Mesodermal cell (in vitro differentiated cells): ENCODE measurements around the gene EME1.
"Not testable (repeated sequence)": the region's sequence is repeated elsewhere in the genome, so short reads cannot be mapped to it uniquely, and the experiment has no call there.

Source experiments
- H3K27ac ChIP-seq: 2 replicates; pipeline ENCODE4 v1.7.0; 2013; ENCODE audit warnings: mild to moderate bottlenecking, low read depth, low read length, moderate library complexity; ENCODE audit not compliant: severe bottlenecking
- H3K36me3 ChIP-seq: 2 replicates; pipeline ENCODE4 v1.7.1; 2013; ENCODE audit warnings: mild to moderate bottlenecking, low read length, moderate library complexity; ENCODE audit not compliant: control insufficient read depth, insufficient read depth
- H3K4me1 ChIP-seq: one replicate; pipeline ENCODE4 v1.7.1; 2013; ENCODE audit warnings: mild to moderate bottlenecking, low read length; ENCODE audit not compliant: insufficient read depth, control insufficient read depth, poor library complexity, severe bottlenecking
- H3K4me3 ChIP-seq: 2 replicates; pipeline ENCODE4 v1.7.0; 2013; ENCODE audit warnings: low read length, control low read depth, mild to moderate bottlenecking; ENCODE audit not compliant: insufficient read depth, poor library complexity, severe bottlenecking; ENCODE audit errors: extremely low read depth
- H3K9me3 ChIP-seq: 2 replicates; pipeline ENCODE4 v1.7.1; 2013; ENCODE audit warnings: mild to moderate bottlenecking, low read length, moderate library complexity; ENCODE audit not compliant: control insufficient read depth
- WGBS, 2 experiments: methylation state at CpG; one replicate each; pipeline ENCODE4 v1.1.5; 2013; ENCODE audit warnings: missing lambda C conversion rate in 2 of 2; ENCODE audit not compliant: insufficient coverage in 2 of 2; 5-methylcytosine and 5-hydroxymethylcytosine counted together

EME1 gene

GRCh38 chr17:50396261-50397110 lies 23.5 kb downstream of the EME1 start:
- 8% methylated on average over 24 to 26 of the region's 30 CpGs for WGBS, 2 experiments
- Histone ChIP-seq H3K27ac (peak overlapping the region; percentile 71), H3K9me3 (no peaks in the 10 kb centered on the region)

GRCh38 chr17:50397111-50397918 lies 24.3 kb downstream of the EME1 start, which contains the start of gene LRRC59:
Gene LRRC59, minus strand, starts transcription at chr17:50397523. Its CDS starts 206 bp downstream, at chr17:50397317.
- H3K9me3 ChIP-seq = no peaks in the 10 kb centered on the region
- peaks cover 11% of the 10 kb centered on the region for H3K4me1 ChIP-seq
- peak within 1 kb of the TSS; percentile 86 for H3K4me3 ChIP-seq
- 2% methylated on average over 55 to 65 of the region's 70 CpGs for WGBS, 2 experiments
- peaks cover 32% of the 10 kb centered on the region for H3K36me3 ChIP-seq
- peak within 1 kb of the TSS; percentile 71 for H3K27ac ChIP-seq

More at GRCh38 chr17:50396261-50397110, 23.5 kb downstream of the EME1 start:
- H3K36me3 ChIP-seq = peaks cover 40% of the 10 kb centered on the region
- peaks cover 11% of the 10 kb centered on the region for H3K4me1 ChIP-seq
- H3K4me3 ChIP-seq = peak overlapping the region; percentile 86

- H3K9me3 ChIP-seq = no peaks in the 10 kb centered on the region
- peaks cover 26% of the 10 kb centered on the region for H3K36me3 ChIP-seq
- WGBS, 2 experiments = 71 to 75% methylated on average over 6 to 9 of the region's 9 CpGs
- H3K4me1 ChIP-seq = peaks cover 11% of the 10 kb centered on the region
- H3K4me3 ChIP-seq = peak overlapping the region; percentile 86
- H3K27ac ChIP-seq = no peak overlapping the region
These were observed 24.9 kb downstream of the EME1 start for GRCh38 chr17:50397919-50398285.

- H3K27ac ChIP-seq, H3K9me3 ChIP-seq, H3K4me3 ChIP-seq: not testable (repeated sequence)
- H3K4me1 ChIP-seq = peaks cover 11% of the 10 kb centered on the region
- 90 to 94% methylated on average over 2 to 3 of the region's 3 CpGs for WGBS, 2 experiments
- peaks cover 18% of the 10 kb centered on the region for H3K36me3 ChIP-seq
These were observed 25.6 kb downstream of the EME1 start for GRCh38 chr17:50398672-50399071.

GRCh38 chr17:50399591-50399990 lies 26.6 kb downstream of the EME1 start:
- H3K4me3 ChIP-seq, H3K36me3 ChIP-seq, H3K27ac ChIP-seq, H3K9me3 ChIP-seq: not testable (repeated sequence)
- 91 to 98% methylated on average over 6 of the region's 8 CpGs for WGBS, 2 experiments
- peaks cover 11% of the 10 kb centered on the region for H3K4me1 ChIP-seq

- H3K36me3 ChIP-seq, H3K27ac ChIP-seq, H3K4me3 ChIP-seq, H3K9me3 ChIP-seq, H3K4me1 ChIP-seq: not testable (repeated sequence)
- 80 to 90% methylated on average over 1 to 2 of the region's 4 CpGs for WGBS, 2 experiments
These were observed 32.3 kb downstream of the EME1 start for GRCh38 chr17:50405351-50405750.

GRCh38 chr17:50406578-50406977 lies 33.5 kb downstream of the EME1 start:
- no peak overlapping the region for H3K27ac ChIP-seq
- WGBS, 2 experiments = 56 to 78% methylated on average over 2 of the region's 5 CpGs
- H3K36me3 ChIP-seq = no peaks in the 10 kb centered on the region
- peaks cover under 1% of the 10 kb centered on the region for H3K9me3 ChIP-seq
- H3K4me1 ChIP-seq = no peaks in the 10 kb centered on the region
- H3K4me3 ChIP-seq = no peak overlapping the region

GRCh38 chr17:50407921-50408320 lies 34.9 kb downstream of the EME1 start:
- Histone ChIP-seq H3K27ac (no peak overlapping the region), H3K4me3 (no peak overlapping the region), H3K36me3 (no peaks in the 10 kb centered on the region), H3K4me1 (no peaks in the 10 kb centered on the region), H3K9me3 (peaks cover 7% of the 10 kb centered on the region)
- WGBS, 2 experiments = 76% methylated on average over 3 to 4 of the region's 4 CpGs

GRCh38 chr17:50412188-50412732 lies 39.2 kb downstream of the EME1 start:
- peaks cover 7% of the 10 kb centered on the region for H3K9me3 ChIP-seq

GRCh38 chr17:50414808-50415207 lies 41.8 kb downstream of the EME1 start:
- H3K27ac ChIP-seq = no peak overlapping the region
- peaks cover 7% of the 10 kb centered on the region for H3K9me3 ChIP-seq
- H3K36me3 ChIP-seq = no peaks in the 10 kb centered on the region
- no peak overlapping the region for H3K4me3 ChIP-seq
- H3K4me1 ChIP-seq = no peaks in the 10 kb centered on the region
- WGBS, 2 experiments = 78 to 90% methylated on average over 3 of the region's 3 CpGs

More at GRCh38 chr17:50412188-50412732, 39.2 kb downstream of the EME1 start:
- no peaks in the 10 kb centered on the region for H3K4me1 ChIP-seq
- no peaks in the 10 kb centered on the region for H3K36me3 ChIP-seq
- 91 to 96% methylated on average over 1 to 4 of the region's 4 CpGs for WGBS, 2 experiments
- H3K27ac ChIP-seq = no peak overlapping the region
- no peak overlapping the region for H3K4me3 ChIP-seq
